GM11168 (cell line): ENCODE data around the gene OR13J1.

Experiments used
- in situ Hi-C: fragments of 300-500 bp; cut with MboI; formaldehyde crosslinking; loops from one replicate; pipeline ENCODE4 v1.12.0; 2022; ENCODE audit warnings: low sequenced_read_pairs; ENCODE audit not compliant: unreplicated experiment

The OR13J1 gene

DNA sequence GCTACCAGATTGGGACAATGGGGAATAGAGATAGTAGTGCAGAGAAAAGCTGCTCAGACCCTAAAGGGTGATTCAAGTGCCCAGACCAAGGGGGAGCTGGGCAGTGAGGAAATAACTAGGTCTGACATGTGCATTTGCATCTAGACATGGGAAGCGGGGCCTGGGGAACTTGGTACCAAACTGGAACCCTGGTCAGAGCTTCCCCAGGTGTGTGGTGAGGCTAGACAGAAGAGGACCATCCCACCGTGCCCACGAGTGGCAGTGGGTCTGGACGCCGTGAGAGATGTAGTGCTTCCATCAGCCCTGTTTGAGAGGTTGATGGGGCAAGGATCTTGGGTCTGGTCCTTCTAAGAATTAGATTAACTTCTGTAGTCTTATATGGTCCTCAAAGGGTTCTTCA is 33.6 kb downstream of the OR13J1 start:
- in situ Hi-C loops, result no loop called here

DNA sequence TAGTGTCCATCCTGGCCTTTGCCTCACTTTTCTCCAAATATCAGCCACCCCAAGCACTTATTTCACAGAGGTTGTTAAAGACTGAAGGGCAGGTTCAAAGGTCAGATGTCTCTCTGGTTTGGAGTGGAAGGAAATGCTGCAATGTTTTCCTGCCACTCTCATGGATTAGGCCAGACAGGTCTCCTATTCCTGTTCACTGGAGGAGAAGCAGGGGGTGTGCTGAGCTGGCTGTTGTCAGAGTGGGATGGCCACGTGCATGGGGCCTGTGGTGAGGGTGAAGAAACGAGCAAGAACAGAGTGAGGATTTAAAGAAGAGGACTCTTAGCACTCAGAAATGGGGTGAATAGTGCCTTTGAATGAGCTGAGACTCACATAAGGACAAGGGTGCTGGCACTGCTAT is 34.4 kb downstream of the OR13J1 start:
- in situ Hi-C loops, result no loop called here

DNA sequence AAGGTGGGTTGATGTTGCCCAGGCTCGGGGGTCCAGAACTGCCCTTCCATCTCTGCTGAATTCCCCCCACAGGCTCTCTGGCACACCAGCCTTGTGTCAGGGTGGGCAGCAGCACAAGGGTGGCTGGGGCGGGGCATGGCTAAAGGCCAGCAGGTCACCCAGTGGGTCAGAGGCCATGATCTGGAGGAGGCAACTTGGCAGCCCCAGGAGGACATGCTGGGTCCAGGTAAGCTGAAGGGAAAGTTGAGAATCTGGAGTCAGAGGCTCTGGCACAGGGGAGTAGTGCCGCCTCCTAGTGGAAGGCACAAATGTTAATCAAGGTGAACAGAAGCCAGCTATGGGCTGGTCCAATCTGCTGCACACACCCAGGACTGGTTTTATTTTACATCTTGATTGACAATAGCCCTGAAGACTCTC is 35.0 kb downstream of the OR13J1 start:
- in situ Hi-C loops, result no loop called here

DNA sequence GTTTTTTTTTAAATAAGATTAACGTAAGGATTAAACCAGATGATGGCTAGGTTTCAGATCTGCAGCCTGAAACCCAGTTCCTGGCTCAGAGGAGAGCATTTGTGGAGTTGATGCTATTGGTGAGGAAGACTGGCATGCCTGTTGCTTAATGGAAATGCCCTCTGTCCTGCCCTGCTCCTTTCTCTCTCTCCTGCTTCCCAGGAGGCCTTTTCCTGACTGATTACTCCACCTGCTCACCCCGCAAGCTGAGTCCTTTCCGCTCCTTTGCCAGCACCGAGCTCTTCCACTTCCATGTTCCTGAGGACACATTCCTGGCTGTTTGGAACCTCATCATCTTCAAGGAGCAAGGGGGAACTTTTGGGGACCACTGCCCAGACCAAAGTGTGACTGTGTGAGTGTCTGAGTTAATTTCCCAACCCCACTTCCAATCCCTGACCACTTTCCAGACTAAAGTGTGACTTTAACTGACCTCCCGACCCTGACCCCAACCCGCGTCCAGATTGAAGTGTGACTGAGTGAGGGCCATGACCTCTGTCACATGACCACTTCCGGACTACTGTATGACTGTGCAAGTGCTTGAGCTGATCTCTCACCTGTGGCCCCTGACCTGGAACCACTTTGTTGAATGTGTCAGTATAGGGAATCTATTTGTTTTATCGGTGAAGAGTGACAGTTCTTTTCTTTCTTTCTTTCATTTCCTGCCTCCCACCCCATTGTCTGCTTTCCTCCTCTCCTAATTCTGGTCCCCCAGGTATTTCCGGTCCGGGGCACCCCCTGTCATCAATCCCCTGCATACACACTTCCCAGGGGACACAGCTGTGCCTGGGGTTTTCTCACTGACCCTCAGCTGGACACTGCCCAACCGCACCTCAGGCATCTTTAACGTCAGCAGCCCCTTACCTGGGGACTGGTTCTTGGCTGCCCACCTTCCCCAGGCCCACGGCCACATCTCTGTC is 35.7 kb downstream of the OR13J1 start:
- in situ Hi-C loops, result no loop called here

- in situ Hi-C loops, result no loop called here
Measured at GRCh38 chr9:35832814-35833213, 37.4 kb downstream of the OR13J1 start.

DNA sequence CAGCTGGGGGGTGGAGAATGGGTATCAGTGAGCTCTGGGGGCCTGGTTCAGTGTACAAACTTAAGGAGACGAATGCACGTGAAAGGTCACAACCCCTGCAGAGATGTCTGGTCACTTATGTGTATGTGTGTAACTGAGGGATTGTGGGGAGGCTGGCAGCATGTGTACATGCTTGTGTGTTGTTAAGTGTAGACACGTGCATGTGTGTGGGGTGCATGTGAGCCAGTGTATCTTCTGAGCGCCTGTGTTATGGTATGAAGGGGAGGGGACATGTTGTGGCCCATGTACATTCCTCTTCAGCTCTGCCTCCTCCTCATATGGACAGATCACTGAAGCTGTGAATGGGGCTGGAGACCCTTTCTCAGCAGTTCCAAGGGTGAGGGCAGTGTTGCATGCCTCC is 39.2 kb downstream of the OR13J1 start:
- in situ Hi-C loops, result no loop called here

DNA sequence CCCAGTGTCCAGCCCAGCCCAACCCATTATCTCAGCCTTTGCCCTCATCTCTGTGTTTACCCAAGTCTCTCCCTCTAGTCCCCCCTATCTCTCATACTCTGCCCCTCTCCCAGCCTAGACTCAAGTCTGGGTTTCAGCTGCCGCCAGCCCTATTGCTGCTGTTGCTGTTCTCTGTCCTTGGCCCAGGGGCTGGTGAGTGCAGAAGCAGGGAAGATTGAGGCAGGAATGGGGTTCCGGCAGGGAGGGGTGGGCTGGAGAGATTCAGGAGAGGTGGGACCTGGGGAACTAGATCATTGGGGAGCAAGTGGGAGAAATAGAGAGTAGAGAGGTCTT is 40.5 kb downstream of the OR13J1 start:
- in situ Hi-C loops, result no loop called here

DNA sequence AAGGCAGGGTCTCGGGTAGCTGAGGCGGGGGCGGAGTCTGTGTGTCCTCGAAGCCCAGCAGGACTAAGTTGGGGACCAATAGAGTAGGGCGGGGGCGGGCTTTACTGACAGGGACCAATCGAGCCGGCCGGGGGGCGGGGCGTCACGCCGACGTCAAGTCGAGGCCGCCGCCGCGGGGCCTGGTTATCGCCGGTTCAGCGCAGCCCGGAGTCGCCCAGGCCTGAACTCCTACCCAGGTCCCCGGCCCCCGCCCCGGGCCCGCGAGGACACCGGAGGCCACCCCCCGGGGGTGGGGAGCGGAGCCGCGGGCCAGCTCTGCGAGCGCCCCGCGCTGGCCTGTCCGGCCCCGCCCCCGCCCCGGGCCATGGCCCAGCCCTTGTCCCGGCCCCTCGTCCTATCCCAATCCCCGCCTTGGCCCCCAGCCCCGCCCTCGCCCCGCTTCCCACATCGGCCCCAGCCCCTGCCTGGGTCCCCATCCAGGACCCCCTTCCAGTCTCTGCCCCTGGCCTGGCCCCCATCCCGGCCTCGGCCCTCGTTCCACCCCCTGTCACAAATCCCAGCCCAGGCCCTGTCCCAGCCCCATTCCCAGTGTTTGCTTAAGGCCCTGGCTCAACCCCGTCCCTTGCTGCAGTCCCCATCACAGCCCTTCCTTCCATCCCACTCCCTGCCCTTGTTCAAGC is 41.0 kb downstream of the OR13J1 start, which contains the start of gene TMEM8B:
Gene TMEM8B, plus strand, starts transcription at position 145 of the 680 bp plus-strand sequence. Its CDS starts 220 bp downstream, at position 365.
- in situ Hi-C loops, result no loop called here

- in situ Hi-C loops, result no loop called here
Measured at GRCh38 chr9:35828716-35829083, 41.5 kb downstream of the OR13J1 start, which contains the start of gene FAM221B. TSS of gene FAM221B (minus strand) at chr9:35828732. CDS start at chr9:35826161, 2,571 bp downstream.

- in situ Hi-C loops, result no loop called here
Measured at GRCh38 chr9:35827486-35827885, 42.7 kb downstream of the OR13J1 start.

GRCh38 chr9:35826071-35826701 is 44.0 kb downstream of the OR13J1 start:
- in situ Hi-C loops, result no loop called here

- in situ Hi-C loops, result no loop called here
Measured at GRCh38 chr9:35822926-35823325, 47.3 kb downstream of the OR13J1 start.

DNA sequence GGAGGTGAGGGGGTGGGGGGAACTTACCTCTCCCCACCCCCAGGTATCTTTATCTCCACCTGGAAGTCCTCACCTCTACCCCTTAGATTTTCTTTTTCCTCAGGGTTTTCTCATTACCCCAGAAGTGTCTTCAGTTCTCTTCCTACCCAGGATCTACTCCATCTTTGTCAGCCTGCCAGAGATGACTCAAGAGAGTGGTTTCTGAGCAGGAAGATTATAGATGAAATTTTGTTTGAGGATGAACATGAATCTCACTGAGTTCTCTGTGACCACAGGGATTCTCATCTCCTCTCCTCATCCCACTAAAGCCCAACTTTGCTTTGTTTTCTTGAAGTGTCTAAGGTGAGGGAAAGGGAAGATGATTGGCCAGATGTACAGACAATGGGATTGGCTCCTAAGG is 50.1 kb downstream of the OR13J1 start:
- in situ Hi-C loops, result no loop called here
